GM19452 (cell line): ENCODE results near the gene RAET1E.

Experiments used
- ATAC-seq: cut with Tn5 transposase; IDR thresholded peaks from one replicate; pipeline ENCODE4 v1.9.1; 2021; ENCODE audit not compliant: unreplicated experiment

Gene RAET1E

DNA sequence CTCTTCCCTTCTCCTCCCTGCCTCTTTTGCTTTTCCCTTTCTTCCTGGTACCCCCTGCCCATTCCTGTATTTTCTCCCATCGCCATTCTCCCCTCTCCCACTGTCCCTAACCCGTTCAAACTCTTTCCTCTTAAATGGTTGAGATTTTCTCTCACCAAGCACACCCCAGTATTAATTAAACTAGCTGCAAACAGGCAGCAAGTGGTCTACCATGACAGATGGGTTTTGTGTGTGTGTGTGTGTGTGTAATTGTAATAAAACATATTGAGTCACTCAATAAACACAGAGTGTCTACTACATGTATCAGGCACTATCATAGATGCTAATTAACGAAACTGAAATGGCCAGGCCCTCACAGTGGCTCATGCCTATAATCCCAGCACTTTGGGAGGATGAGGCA, 6.7 kb downstream of the RAET1E start:
- ATAC-seq: no peak

- ATAC-seq: no peak
Observed at GRCh38 chr6:149890629-149891045, 7.3 kb downstream of the RAET1E start.

GRCh38 chr6:149889326-149889725, 8.6 kb downstream of the RAET1E start:
- ATAC-seq: no peak

- ATAC-seq: no peak
Observed at GRCh38 chr6:149888659-149889058, 9.3 kb downstream of the RAET1E start.

- ATAC-seq: no peak
Observed at GRCh38 chr6:149888093-149888492, 9.8 kb downstream of the RAET1E start.

GRCh38 chr6:149887343-149887742, 10.6 kb downstream of the RAET1E start:
- no peak for ATAC-seq

DNA sequence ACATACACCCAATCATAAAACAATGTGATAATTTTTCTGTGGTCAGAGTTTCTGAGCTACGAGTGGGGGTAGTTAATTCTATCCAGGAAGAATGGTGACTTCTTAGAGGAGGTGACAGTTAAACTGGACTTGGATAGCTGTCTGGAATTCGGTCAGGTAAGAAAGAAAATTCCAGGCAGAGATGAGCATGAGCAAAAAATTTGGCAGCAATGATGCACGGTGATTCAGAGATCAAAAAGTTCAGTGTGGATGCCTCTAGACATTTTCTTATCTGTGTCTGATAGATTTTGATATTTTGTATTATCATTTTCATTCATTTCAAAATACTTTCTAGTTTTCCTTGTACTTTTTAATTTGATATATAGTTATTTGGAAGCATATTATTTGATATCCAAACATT, 12.0 kb downstream of the RAET1E start:
- no peak for ATAC-seq

- ATAC-seq: no peak
Observed at GRCh38 chr6:149884617-149885016, 13.3 kb downstream of the RAET1E start.

GRCh38 chr6:149884215-149884614, 13.7 kb downstream of the RAET1E start:
- ATAC-seq: no peak

DNA sequence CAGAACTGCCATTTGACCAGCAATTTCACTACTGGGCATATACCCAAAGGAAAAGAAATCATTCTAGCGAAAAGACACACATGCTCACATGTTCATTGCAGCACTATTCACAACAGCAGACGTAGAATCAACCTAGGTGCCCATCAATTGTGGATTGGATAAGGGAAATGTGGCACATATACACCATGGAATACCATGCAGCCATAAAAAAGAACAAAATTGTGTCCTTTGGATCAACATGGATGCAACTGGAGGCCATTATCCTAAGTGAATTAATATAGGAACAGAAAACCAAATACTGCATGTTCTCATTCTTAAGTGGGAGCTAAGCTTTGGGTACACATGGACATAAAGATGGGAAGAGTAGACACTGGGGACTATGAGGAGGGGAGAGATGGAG, 16.1 kb downstream of the RAET1E start:
- no peak for ATAC-seq

GRCh38 chr6:149881066-149881766, 16.7 kb downstream of the RAET1E start:
- ATAC-seq: no peak

DNA sequence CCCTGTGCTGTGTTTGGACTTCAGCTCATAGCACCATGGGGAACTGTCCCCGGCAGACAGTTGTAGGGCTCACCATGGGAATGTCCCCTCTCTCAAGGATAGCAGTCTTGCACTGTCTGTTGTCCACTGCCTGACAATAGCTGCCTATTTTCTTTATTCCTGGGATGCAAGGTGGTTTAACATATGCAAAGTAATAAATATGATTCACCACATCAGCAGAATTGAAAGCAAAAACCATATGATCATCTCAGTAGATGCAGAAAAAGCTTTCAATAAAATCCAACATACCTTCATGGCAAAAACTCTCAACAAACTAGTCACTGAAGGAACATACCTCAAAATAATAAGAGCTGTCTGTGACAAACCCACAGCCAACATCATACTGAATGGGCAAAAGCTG, 20.3 kb downstream of the RAET1E start:
- no peak for ATAC-seq

DNA sequence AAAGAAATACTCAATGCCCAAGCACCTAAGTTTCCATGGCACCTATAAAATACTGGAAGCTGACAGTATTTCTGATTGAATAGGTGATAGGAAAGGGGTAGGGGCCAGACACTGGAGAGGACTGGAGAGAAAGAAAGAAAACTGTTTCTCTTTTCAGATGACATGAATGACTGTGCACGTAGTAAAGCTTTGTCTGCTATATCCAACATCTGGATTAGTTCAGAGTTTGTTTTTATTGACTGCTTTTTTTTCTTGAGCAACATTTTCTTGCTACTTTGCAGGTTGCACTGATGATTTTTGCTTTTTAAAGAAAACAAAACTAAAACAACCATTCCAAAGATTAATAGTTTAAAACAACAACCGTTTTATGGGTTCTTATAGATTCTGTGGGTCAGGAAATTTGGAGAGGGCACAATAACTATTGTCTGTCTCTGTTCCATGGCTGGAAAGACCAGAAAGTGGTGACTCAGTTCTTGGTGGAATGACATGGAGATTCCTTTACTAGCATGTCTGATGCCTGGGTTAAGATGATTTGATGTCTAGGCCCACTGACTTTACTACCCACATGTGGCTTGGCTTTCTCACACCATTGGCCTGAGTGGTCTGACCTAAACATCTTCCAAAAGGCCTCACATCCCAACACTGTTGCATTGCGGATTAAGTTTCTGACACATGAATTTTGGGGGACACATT, 21.5 kb downstream of the RAET1E start:
- no peak for ATAC-seq

DNA sequence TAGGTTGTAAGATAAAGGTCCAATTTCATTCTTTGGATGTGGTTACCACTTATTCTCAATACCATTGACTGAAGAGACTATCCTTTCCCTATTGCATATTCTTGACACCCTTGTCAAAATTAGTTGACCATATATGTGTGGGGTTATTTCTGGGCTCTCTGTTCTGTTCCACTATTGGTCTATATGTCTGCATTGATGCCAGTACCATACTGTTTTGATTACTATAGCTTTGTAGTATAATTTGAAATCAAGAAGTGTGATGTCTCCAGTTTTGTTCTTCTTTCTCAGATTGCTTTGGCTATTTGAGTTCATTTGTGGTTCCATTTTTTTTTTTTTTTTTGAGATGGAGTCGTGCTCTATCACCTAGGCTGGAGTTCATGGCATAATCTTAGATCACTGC, 25.7 kb downstream of the RAET1E start:
- no peak for ATAC-seq

- no peak for ATAC-seq
Observed at GRCh38 chr6:149871182-149871581, 26.7 kb downstream of the RAET1E start.

GRCh38 chr6:149869275-149869892, 28.5 kb downstream of the RAET1E start:
- no peak for ATAC-seq

DNA sequence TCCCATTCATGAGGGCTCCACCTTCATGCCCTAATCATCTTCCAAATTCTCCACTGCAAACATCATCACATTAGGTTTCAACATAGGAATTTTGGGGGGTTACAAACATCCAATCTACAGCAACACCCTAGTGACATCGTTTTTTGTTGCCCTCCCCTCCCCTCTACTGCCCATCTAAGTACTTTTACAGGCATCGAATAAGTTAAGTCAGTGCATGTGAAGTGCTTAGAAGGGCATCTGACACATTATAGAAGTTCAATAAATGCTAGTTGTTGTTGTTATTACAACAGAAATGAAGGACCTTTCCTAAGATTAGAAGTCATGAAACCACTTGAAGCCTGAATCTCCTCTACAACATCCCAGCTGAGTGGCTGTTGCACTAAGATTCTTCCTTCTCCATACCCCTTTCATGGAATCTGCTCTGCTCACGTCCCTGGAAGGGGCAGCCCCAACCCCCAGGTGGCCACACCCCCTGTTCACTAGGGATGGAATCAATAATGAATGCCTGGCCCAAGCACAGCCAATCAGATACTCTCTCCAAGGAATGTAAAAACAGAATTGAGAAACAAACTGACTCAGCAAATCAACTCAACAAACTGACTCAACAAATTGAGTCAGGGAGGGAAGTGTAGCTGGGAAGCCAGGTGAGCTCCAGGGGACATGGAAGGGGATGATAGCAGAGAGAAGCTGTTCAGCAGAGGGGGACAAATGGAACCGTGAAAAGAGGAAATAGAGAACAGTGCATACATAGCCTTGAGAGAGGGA, 29.9 kb downstream of the RAET1E start:
- no peak for ATAC-seq

- no peak for ATAC-seq
Observed at GRCh38 chr6:149864578-149865535, 33.1 kb downstream of the RAET1E start.

DNA sequence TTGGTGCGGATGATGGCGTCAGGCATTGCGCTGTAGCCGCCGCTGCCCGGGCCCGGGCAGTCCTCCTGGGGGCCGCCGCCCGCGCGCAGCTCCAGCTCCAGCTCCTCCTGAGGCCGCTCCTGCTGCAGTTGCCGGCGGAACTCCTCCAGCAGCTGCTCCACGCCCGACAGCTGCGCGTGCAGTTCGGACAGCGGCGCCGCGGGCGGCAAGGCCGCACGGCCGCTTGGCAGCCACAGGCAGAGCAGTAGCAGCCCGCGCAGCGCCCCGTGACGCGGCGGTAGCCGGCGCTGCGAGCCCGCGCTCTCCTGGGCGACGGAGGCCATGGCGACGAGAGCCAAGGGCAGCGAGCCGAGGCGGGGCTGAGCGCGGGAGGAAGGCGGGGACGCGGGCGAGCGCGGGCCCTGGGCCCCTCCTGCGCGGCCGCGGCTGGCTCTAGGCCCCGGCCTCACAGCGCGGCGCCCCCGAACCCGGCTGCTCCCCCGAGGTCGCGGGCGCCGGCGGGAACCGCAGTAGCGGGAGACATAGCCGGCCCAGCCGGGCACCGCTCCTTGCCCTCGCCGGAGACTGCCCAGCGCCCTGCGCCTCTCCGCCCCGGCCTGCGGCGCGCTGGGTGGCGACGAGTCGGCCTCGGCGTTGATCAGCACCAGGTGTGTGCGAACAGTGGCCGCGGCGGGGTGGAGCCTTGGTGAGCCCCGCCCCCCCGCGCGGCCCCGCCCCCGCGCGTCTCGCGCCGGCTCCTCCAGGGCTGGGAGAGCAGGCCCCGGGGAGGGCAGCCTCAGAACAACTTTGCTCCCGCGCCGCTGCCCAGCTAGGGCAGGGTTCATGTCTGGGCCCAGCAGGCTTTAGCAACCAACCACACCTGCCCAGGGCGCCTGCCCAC, 34.0 kb downstream of the RAET1E start, which contains the start of gene LRP11:
TSS of gene LRP11 (minus strand) at position 662 of the 880 bp plus-strand sequence. CDS start at position 323, 339 bp downstream.
- peak; percentile 79 for ATAC-seq
